H1 (cell line): ENCODE measurements around the gene SPDYE5. TPM values are rescaled to one million over a fixed set of nuclear protein-coding genes. Genes with fewer than 3 reads are reported as not detected.
"Not testable (repeated sequence)": the region's sequence is repeated elsewhere in the genome, so short reads cannot be mapped to it uniquely, and the experiment has no call there.

Experiments
- CTCF ChIA-PET: fragments of 300-600 bp; sonication (Branson Sonifier 250); formaldehyde crosslinking; loops from one replicate; lab custom pipeline; 2021; ENCODE audit not compliant: partially characterized antibody; lab: Charles Lee
- POLR2A ChIA-PET: fragments of 300-600 bp; sonication (Branson Sonifier 250); formaldehyde crosslinking; loops from one replicate; lab custom pipeline; 2021; ENCODE audit warnings: inconsistent platforms; ENCODE audit not compliant: partially characterized antibody; lab: Charles Lee
- DNase-seq, 2 experiments: peaks; one replicate each; pipeline versions ENCODE4 v3.0.0 to v3.0.0-alpha.2; 2010 to 2022; ENCODE audit warnings: low spot score in 2 of 2, low read depth in 1 of 2, mixed read lengths in 1 of 2
- FAIRE-seq: peaks from 2 replicates; lab custom pipeline; 2011; peaks lifted over from hg19 to GRCh38; lab: Jason Lieb, UNC
- H2AFZ ChIP-seq: 2 replicates; pipeline ENCODE4 v1.8.1; 2012; ENCODE audit warnings: low read length, inconsistent platforms
- H2AK5ac ChIP-seq: 2 replicates; pipeline ENCODE4 v1.6.1; 2013; ENCODE audit warnings: low read depth, low read length
- H2BK120ac ChIP-seq: replicated peaks from 2 replicates; pipeline ENCODE3; 2013; ENCODE audit warnings: low read depth, low read length, inconsistent platforms
- H2BK12ac ChIP-seq: 2 replicates; pipeline ENCODE4 v1.6.1; 2013; ENCODE audit warnings: low read depth, low read length
- H2BK15ac ChIP-seq: 2 replicates; pipeline ENCODE4 v1.6.1; 2013; ENCODE audit warnings: low read length
- H2BK20ac ChIP-seq: 2 replicates; pipeline ENCODE4 v1.6.1; 2013; ENCODE audit warnings: low read length
- H2BK5ac ChIP-seq: 2 replicates; pipeline ENCODE4 v1.6.1; 2013; ENCODE audit warnings: low read depth, low read length
- H3K14ac ChIP-seq: 2 replicates; pipeline ENCODE4 v1.6.1; 2013; ENCODE audit warnings: inconsistent platforms; ENCODE audit not compliant: insufficient read length
- H3K18ac ChIP-seq: 2 replicates; pipeline ENCODE4 v1.6.1; 2013; ENCODE audit warnings: low read length; ENCODE audit errors: extremely low read depth
- H3K23ac ChIP-seq: 2 replicates; pipeline ENCODE4 v1.6.1; 2013; ENCODE audit warnings: inconsistent platforms; ENCODE audit not compliant: insufficient read length
- H3K23me2 ChIP-seq: 2 replicates; pipeline ENCODE4 v1.6.1; 2013; ENCODE audit warnings: low read depth, low read length
- H3K27ac ChIP-seq: 2 replicates; pipeline ENCODE4 v1.6.1; 2011; ENCODE audit warnings: low read depth, low read length, inconsistent platforms
- H3K27me3 ChIP-seq, 4 experiments: replicated peaks in 1 of 4; 1 replicate in 1 of 4; 2 replicates in 3 of 4; pipeline versions ENCODE4 v1.6.1 to v1.8.1; 2011 to 2013; ENCODE audit warnings: low read length in 3 of 4, mild to moderate bottlenecking in 3 of 4, inconsistent platforms in 2 of 4, mixed read lengths in 2 of 4, moderate library complexity in 1 of 4; ENCODE audit not compliant: control insufficient read depth in 3 of 4, insufficient read depth in 3 of 4; ENCODE audit errors: extremely low read depth in 1 of 4
- H3K36me3 ChIP-seq, 4 experiments: 2 replicates each; pipeline versions ENCODE4 v1.6.1 to v1.8.1; 2011 to 2013; ENCODE audit warnings: mild to moderate bottlenecking in 4 of 4, low read length in 3 of 4, moderate library complexity in 2 of 4, control low read depth in 1 of 4, inconsistent platforms in 1 of 4; ENCODE audit not compliant: insufficient read depth in 4 of 4, control insufficient read depth in 2 of 4
- H3K4ac ChIP-seq: replicated peaks from 2 replicates; pipeline ENCODE3; 2013; ENCODE audit warnings: low read length, low read depth, mixed read lengths, inconsistent platforms; ENCODE audit not compliant: insufficient read length
- H3K4me1 ChIP-seq, 4 experiments: replicated peaks in 1 of 4; 1 replicate in 1 of 4; 2 replicates in 3 of 4; pipeline versions ENCODE4 v1.6.1 to v1.8.1; 2011 to 2013; ENCODE audit warnings: low read length in 3 of 4, inconsistent platforms in 2 of 4, mixed read lengths in 1 of 4; ENCODE audit not compliant: insufficient read depth in 4 of 4, control insufficient read depth in 3 of 4
- H3K4me2 ChIP-seq, 2 experiments: 2 replicates each; pipeline versions ENCODE4 v1.6.1 to v1.8.1; 2011 to 2013; ENCODE audit warnings: low read depth in 2 of 2, low read length in 2 of 2, control low read depth in 1 of 2, inconsistent platforms in 1 of 2, mild to moderate bottlenecking in 1 of 2; ENCODE audit not compliant: insufficient read depth in 1 of 2
- H3K4me3 ChIP-seq, 4 experiments: fragments of 200-600, 300-600 bp in 1 of 4; sonication (generic), shearing (Covaris generic), sonication (Bioruptor Twin) in 1 of 4; 2 replicates each; pipeline versions ENCODE4 v1.5.1 to v1.8.1; 2011 to 2016; ENCODE audit warnings: low read length in 4 of 4, low read depth in 3 of 4, control low read depth in 2 of 4, inconsistent platforms in 2 of 4, mild to moderate bottlenecking in 2 of 4, mixed read lengths in 1 of 4, moderate library complexity in 1 of 4; ENCODE audit not compliant: insufficient read depth in 2 of 4; ENCODE audit errors: extremely low read depth in 1 of 4
- H3K56ac ChIP-seq: replicated peaks from 2 replicates; pipeline ENCODE3; 2013; ENCODE audit warnings: low read depth, mild to moderate bottlenecking, mixed read lengths, low read length, inconsistent platforms; ENCODE audit not compliant: insufficient read length
- H3K79me1 ChIP-seq: 2 replicates; pipeline ENCODE4 v1.6.1; 2013; ENCODE audit warnings: low read depth, low read length, control low read depth
- H3K79me2 ChIP-seq, 2 experiments: 2 replicates each; pipeline versions ENCODE4 v1.6.1 to v1.8.1; 2012 to 2013; ENCODE audit warnings: low read length in 2 of 2, mild to moderate bottlenecking in 2 of 2, inconsistent platforms in 1 of 2; ENCODE audit not compliant: insufficient read depth in 2 of 2, control insufficient read depth in 1 of 2
- H3K9ac ChIP-seq, 4 experiments: replicated peaks in 1 of 4; 1 replicate in 1 of 4; 2 replicates in 3 of 4; pipeline versions ENCODE4 v1.6.1 to v1.8.1; 2011 to 2013; ENCODE audit warnings: low read depth in 3 of 4, low read length in 3 of 4, control low read depth in 2 of 4, mild to moderate bottlenecking in 2 of 4, moderate library complexity in 2 of 4, inconsistent platforms in 1 of 4; ENCODE audit errors: extremely low read depth in 1 of 4
- H3K9me3 ChIP-seq, 2 experiments: 2 replicates each; pipeline versions ENCODE4 v1.6.1 to v1.8.1; 2012 to 2013; ENCODE audit warnings: mild to moderate bottlenecking in 2 of 2, moderate library complexity in 2 of 2, control low read depth in 1 of 2, inconsistent platforms in 1 of 2, low read depth in 1 of 2, low read length in 1 of 2, mixed read lengths in 1 of 2; ENCODE audit not compliant: insufficient read depth in 2 of 2
- H4K20me1 ChIP-seq, 2 experiments: replicated peaks in 1 of 2; 2 replicates each; pipeline versions ENCODE3 to v1.8.1; 2011 to 2013; ENCODE audit warnings: inconsistent platforms in 2 of 2, low read length in 2 of 2, mild to moderate bottlenecking in 1 of 2; ENCODE audit not compliant: insufficient read depth in 2 of 2, control insufficient read depth in 1 of 2
- H4K5ac ChIP-seq: 2 replicates; pipeline ENCODE4 v1.6.1; 2013; ENCODE audit warnings: low read length, low read depth, mixed read lengths, inconsistent platforms; ENCODE audit not compliant: insufficient read length
- H4K8ac ChIP-seq: 2 replicates; pipeline ENCODE4 v1.8.0; 2013; ENCODE audit warnings: mild to moderate bottlenecking, moderate library complexity, low read length, inconsistent platforms; ENCODE audit not compliant: insufficient read depth; ENCODE audit errors: extremely low read depth
- H4K91ac ChIP-seq: replicated peaks from 2 replicates; pipeline ENCODE3; 2013; ENCODE audit warnings: low read length, mixed read lengths, inconsistent platforms; ENCODE audit not compliant: insufficient read length
- WGBS, 2 experiments: shearing (Covaris generic) in 1 of 2; methylation state at CpG; one replicate each; pipeline versions ENCODE4 v1.1.6 to v1.1.7; 2013 to 2015; ENCODE audit warnings: low lambda C conversion rate in 2 of 2, mixed read lengths in 2 of 2, inconsistent platforms in 1 of 2, low coverage in 1 of 2, missing lambda C conversion rate in 1 of 2; ENCODE audit not compliant: insufficient replicate concordance in 2 of 2, insufficient coverage in 1 of 2, insufficient read length in 1 of 2; ENCODE audit errors: extremely low coverage in 1 of 2, missing lambda C conversion rate in 1 of 2; 5-methylcytosine and 5-hydroxymethylcytosine counted together
- polyA plus RNA-seq, 7 experiments: library from polyadenylated mRNA; depleted of rRNA in 3 of 7; stranded (reverse) in 5 of 7; unstranded in 2 of 7; fragments of >200 nt in 5 of 7; fragments of 200-250 nt in 2 of 7; gene quantifications; 1 replicate in 5 of 7; 2 replicates in 1 of 7; 4 replicates in 1 of 7; pipeline versions ENCODE4 v1.2.1 to v1.2.3, GENCODE V29; 2011 to 2013; ENCODE audit warnings: missing spikeins in 2 of 7, mixed read lengths in 2 of 7
- total RNA-seq: library from RNA; stranded (reverse); fragmentation: NEBNext Ultra II Directional; extraction: Animal tissue kit (Norgen Biotek cat#: 25700); gene quantifications from 2 replicates; pipeline ENCODE4 v1.2.1, GENCODE V29; 2021

Gene SPDYE5
- total and polyA plus RNA-seq, 2 of the 8 experiments (the other 6 are each of a cell fraction or from before 2014, with no cell fraction given), result not detected

GRCh38 chr7:75456403-75456802, 35.7 kb upstream of the SPDYE5 start:
- H3K36me3 ChIP-seq, POLR2A ChIA-PET, H3K23ac ChIP-seq, H4K20me1 ChIP-seq, H3K4me1 ChIP-seq, H3K4ac ChIP-seq, FAIRE-seq, H3K9me3 ChIP-seq, H2BK15ac ChIP-seq, H3K14ac ChIP-seq, H2BK5ac ChIP-seq, H4K8ac ChIP-seq, H3K4me2 ChIP-seq, CTCF ChIA-PET, H3K18ac ChIP-seq, DNase-seq, H4K91ac ChIP-seq, H2BK12ac ChIP-seq, H3K4me3 ChIP-seq, H3K23me2 ChIP-seq, H2AK5ac ChIP-seq, H3K79me1 ChIP-seq, H2BK120ac ChIP-seq, H3K27ac ChIP-seq, H4K5ac ChIP-seq, H3K27me3 ChIP-seq, H3K56ac ChIP-seq, H3K79me2 ChIP-seq, H3K9ac ChIP-seq, H2AFZ ChIP-seq, H2BK20ac ChIP-seq: not testable (repeated sequence)
- 96% methylated on average over 7 of the region's 10 CpGs; no CpG with 5 or more reads in 1 of the 2 experiments for WGBS, 2 experiments

GRCh38 chr7:75458034-75458433, 34.1 kb upstream of the SPDYE5 start:
- H3K18ac ChIP-seq, H3K36me3 ChIP-seq, DNase-seq, H3K27me3 ChIP-seq, H3K79me1 ChIP-seq, H3K27ac ChIP-seq, FAIRE-seq, H2AK5ac ChIP-seq, H3K79me2 ChIP-seq, CTCF ChIA-PET, H3K9me3 ChIP-seq, H2AFZ ChIP-seq, H3K4me2 ChIP-seq, H2BK20ac ChIP-seq, H2BK12ac ChIP-seq, H4K20me1 ChIP-seq, H2BK5ac ChIP-seq, H4K8ac ChIP-seq, POLR2A ChIA-PET, H3K9ac ChIP-seq, H3K4me1 ChIP-seq, H3K23me2 ChIP-seq, H3K56ac ChIP-seq, H3K23ac ChIP-seq, H3K14ac ChIP-seq, H2BK120ac ChIP-seq, H4K91ac ChIP-seq, H3K4ac ChIP-seq, H2BK15ac ChIP-seq, H4K5ac ChIP-seq, H3K4me3 ChIP-seq: not testable (repeated sequence)
- 83% methylated on average over 2 of the region's 5 CpGs; no CpG with 5 or more reads in 1 of the 2 experiments for WGBS, 2 experiments
